AG09309 (cell line): Measurements from ENCODE around the gene PPAN.
A peak's percentile ranks its signal among the peaks of the same experiment; 100 is the strongest.

Source experiments
- DNase-seq: peaks from one replicate; pipeline ENCODE4 v3.0.0-alpha.2; 2010; ENCODE audit warnings: low read depth
- H3K4me3 ChIP-seq: 2 replicates; pipeline ENCODE4 v1.5.1; 2011; ENCODE audit warnings: mild to moderate bottlenecking, low read depth, low read length, moderate library complexity; ENCODE audit not compliant: control insufficient read depth
- TF ChIP-seq, protein P1 (sequence below): IDR thresholded peaks from 2 replicates; pipeline ENCODE4 v1.5.1; 2011; ENCODE audit warnings: mild to moderate bottlenecking, low read depth, low read length, inconsistent platforms; ENCODE audit not compliant: insufficient read depth, control insufficient read depth; ENCODE audit errors: missing control alignments

Gene PPAN

DNA sequence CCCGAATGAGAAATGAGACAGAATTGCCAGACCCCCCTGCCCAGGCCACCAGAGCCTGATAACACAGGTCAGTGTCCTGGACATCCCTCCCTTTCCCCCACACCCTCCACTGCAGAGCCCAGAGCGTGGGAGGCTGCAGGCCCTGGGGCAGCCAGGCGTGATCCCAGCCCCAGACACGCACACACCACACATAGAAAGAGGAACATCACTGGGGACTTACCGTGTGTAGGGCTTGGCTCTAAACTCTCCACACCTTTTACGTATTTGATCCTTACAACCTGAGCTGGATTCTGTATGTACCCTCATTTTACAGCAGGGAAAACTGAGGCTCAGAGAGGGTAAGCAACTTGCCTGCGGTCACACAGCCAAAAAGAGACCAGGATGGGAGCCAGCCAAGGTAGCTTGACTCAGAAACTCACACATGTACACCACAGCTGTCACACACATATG, 3.4 kb upstream of the PPAN start:
- DNase-seq, result no peak
- no peak overlapping the region for H3K4me3 ChIP-seq
- TF ChIP-seq, protein P1, sequence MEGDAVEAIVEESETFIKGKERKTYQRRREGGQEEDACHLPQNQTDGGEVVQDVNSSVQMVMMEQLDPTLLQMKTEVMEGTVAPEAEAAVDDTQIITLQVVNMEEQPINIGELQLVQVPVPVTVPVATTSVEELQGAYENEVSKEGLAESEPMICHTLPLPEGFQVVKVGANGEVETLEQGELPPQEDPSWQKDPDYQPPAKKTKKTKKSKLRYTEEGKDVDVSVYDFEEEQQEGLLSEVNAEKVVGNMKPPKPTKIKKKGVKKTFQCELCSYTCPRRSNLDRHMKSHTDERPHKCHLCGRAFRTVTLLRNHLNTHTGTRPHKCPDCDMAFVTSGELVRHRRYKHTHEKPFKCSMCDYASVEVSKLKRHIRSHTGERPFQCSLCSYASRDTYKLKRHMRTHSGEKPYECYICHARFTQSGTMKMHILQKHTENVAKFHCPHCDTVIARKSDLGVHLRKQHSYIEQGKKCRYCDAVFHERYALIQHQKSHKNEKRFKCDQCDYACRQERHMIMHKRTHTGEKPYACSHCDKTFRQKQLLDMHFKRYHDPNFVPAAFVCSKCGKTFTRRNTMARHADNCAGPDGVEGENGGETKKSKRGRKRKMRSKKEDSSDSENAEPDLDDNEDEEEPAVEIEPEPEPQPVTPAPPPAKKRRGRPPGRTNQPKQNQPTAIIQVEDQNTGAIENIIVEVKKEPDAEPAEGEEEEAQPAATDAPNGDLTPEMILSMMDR, result no peak

GRCh38 chr19:10104130-10104513, 2.0 kb upstream of the PPAN start:
- no peak overlapping the region for H3K4me3 ChIP-seq
- no peak for DNase-seq
- TF ChIP-seq, protein P1, result no peak

DNA sequence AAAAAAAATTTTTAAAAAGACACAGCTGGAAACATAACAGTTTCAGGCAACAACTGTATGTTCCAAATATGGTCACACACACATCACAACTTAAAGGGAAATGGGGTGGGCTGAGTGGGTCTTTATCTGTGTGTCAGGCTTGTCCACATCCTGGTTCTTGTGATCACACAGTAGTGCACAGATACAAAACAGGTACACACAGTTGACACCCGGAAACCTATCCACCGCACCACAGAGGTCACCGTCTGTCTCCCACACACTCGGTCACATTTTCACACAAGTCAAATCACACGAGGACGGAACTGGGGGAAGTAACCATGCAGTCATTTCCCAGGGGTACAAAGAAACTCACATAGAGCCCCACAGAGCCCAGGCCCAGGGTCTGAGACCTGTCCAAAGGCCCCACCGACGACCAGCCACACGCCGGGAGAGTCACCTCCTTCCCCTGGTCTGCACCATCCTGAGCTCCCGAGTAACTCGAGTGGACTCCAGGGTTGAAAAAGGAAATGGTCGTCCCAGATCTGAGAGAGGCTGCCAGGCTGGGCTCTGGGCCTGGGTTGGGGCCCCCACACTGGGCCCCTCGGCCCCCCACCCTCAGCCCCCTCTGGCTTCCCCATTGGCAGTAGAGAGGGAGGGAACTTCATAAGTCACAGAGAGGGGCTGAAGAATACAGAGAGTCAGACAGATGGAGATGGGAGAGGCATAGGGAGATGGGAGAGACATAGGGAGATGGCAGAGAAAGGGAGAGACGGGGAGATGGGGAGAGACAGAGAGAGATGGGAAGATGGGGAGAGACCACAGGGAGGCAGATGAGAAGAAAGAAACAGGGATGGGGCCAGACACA, 1.3 kb upstream of the PPAN start:
- TF ChIP-seq, protein P1, result no peak
- H3K4me3 ChIP-seq, result no peak overlapping the region
- DNase-seq, result no peak

DNA sequence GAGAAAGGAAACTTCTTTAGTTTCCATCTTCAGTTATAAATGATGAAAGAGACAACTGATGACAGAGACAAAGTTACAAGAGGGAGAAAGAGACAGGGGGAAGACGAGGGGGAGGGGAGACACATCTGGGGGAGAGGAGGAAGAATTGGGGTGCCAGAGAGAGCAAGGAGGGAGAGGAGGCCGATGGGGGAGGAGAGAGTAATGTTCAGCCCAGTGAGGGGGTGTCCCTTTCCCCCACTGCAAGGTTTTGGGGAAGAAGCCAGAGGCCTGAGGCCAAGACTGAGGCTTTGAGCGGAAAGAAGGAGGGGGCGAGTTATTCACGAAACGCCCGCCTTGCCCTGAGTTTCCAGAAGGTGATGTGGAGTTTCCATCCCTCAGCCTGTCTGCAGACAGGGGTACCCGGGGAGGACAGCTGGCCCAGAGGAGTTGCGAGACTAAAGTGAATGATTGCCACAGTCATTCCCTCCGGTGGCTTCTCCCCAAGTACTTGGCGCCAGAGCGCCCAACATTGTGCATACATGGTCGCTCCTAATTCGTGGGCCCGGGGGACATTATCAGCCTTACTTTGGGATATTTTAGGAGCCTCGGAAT, 558 bp upstream of the PPAN start:
- no peak for DNase-seq
- TF ChIP-seq, protein P1, result no peak
- peak overlapping the region; percentile 1 for H3K4me3 ChIP-seq

DNA sequence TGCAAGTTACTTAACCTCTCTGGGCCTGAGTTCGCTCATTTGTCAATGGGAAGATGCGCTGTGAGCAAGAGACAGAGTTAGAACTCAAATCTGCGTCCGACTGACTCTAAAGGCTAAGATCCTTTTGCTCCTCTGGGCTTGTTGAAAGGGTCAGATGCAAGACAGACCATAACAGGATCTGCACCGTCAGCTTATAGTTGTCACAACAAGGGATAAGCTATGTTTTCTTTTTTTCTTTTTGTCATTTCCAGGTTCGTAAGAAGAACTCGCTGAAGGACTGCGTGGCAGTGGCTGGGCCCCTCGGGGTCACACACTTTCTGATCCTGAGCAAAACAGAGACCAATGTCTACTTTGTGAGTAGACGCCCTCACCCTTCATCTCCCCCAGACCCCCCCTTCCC, 1.1 kb downstream of the PPAN start:
- DNase-seq, result no peak
- peak overlapping the region; percentile 58 for H3K4me3 ChIP-seq
- TF ChIP-seq, protein P1, result no peak

GRCh38 chr19:10107817-10108367, 1.7 kb downstream of the PPAN start:
- no peak for DNase-seq
- H3K4me3 ChIP-seq, result no peak overlapping the region; the same call in 1 of the 2 replicates
- TF ChIP-seq, protein P1, result no peak
